ENCODE data around the gene BLACAT1.

DNA sequence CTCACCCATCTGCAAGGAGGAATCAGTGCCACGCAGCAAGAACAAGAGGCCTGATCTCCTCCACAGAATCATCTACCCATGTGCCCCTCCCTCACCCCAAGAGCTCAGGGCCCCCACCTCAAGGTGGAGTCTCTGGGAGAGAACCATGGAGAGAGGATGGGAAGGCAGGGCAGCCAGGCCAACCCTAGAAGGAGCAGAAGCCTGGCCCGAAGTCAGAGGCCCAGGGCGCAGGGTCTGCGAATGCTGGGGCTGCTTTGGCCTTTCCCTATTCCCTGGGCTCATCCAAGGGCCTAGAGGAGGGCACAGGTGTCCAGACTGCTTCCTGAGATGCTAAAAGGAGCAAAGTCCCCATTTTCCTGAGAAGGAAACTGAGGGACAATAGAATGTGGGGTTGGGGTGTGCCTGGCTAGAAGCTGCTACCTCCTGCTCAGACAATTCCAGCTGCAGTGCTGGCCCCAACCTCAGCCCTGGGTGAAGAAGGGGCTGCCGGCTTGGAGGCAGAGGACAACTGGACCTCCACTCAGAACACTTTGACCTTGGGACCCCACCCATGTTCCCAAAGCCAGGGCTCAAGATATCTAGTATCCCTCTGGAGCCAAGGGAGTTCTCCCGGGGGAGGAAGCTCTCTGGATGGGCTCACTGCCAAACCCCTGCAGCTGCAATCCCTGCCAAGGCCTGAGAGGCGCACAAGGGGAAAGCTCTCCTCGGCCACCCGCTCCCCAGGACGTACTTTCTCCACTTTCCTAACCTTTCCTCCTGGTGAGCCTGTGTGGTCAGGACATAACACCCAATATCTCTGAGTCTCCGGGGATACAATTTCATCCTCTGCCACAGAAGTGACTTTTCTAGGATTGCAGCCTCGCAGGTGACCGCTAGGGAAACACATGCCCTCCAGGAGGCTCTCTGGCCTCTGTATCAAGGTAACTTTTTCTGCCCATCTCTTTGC is 17.4 kb downstream of the BLACAT1 start:
- TF ChIP-seq, protein P1, sequence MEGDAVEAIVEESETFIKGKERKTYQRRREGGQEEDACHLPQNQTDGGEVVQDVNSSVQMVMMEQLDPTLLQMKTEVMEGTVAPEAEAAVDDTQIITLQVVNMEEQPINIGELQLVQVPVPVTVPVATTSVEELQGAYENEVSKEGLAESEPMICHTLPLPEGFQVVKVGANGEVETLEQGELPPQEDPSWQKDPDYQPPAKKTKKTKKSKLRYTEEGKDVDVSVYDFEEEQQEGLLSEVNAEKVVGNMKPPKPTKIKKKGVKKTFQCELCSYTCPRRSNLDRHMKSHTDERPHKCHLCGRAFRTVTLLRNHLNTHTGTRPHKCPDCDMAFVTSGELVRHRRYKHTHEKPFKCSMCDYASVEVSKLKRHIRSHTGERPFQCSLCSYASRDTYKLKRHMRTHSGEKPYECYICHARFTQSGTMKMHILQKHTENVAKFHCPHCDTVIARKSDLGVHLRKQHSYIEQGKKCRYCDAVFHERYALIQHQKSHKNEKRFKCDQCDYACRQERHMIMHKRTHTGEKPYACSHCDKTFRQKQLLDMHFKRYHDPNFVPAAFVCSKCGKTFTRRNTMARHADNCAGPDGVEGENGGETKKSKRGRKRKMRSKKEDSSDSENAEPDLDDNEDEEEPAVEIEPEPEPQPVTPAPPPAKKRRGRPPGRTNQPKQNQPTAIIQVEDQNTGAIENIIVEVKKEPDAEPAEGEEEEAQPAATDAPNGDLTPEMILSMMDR (IDR thresholded peaks at IDR 0.05), result peak; percentile 35
- no peak for TF ChIP-seq ZFX (IDR thresholded peaks at IDR 0.05; ENCODE audit: borderline replicate concordance)

Data from 22Rv1 (cell line).